GM23248 (cell line): ENCODE results near the gene WBP2.

Experiments used
- EZH2 ChIP-seq: fragments of 200-600 bp; sonication (generic); IDR thresholded peaks from 2 replicates; pipeline ENCODE4 v1.6.1; 2018; ENCODE audit warnings: antibody characterized with exemption, mild to moderate bottlenecking; ENCODE audit not compliant: insufficient read depth, poor library complexity, severe bottlenecking
- EZH2phosphoT487 ChIP-seq: fragments of 200-600 bp; sonication (generic); IDR thresholded peaks from 2 replicates; pipeline ENCODE4 v1.6.1; 2018; ENCODE audit warnings: antibody characterized with exemption, moderate library complexity, mild to moderate bottlenecking, low read depth; ENCODE audit not compliant: insufficient read depth

- TF ChIP-seq EZH2 (no peak), EZH2phosphoT487 (no peak)
These were observed at the start of gene WBP2 for GRCh38 chr17:75855310-75856061.
